HL-60 (cell line): ENCODE measurements around the gene TUBGCP2.

Experiments
- CTCF ChIP-seq: IDR thresholded peaks from one replicate; pipeline ENCODE4 v1.5.1; 2011; ENCODE audit warnings: low read length, control low read depth, inconsistent platforms; ENCODE audit not compliant: insufficient read depth
- POLR2AphosphoS5 ChIP-seq: IDR thresholded peaks from 2 replicates; pipeline ENCODE4 v1.6.1; 2012; ENCODE audit warnings: low read depth
- REST ChIP-seq: IDR thresholded peaks from 2 replicates; pipeline ENCODE4 v1.6.1; 2012; ENCODE audit warnings: low read depth; ENCODE audit not compliant: insufficient replicate concordance

- TF ChIP-seq CTCF (no peak), POLR2AphosphoS5 (no peak), REST (no peak)
Measured at GRCh38 chr10:133259602-133259989, 49.1 kb downstream of the TUBGCP2 start.
